GM12878 (cell line): ENCODE measurements around the gene LDB2. TPM values are rescaled to one million over a fixed set of nuclear protein-coding genes. Genes with fewer than 3 reads are reported as not detected.

Source experiments
- ATAC-seq: fragments of 200-7000 bp; cut with Tn5 transposase; 3 replicates; pipeline ENCODE4 v1.9.1; 2020; ENCODE audit warnings: mild to moderate bottlenecking, moderate library complexity
- BruUV-seq: library from RNA; stranded (reverse); fragments of 400-500 nt; replicated peaks from 2 replicates; lab custom pipeline; 2021; lab: Mats Ljungman, UMichigan
- CTCF ChIA-PET: fragments of 300-600 bp; sonication (Branson Sonifier 250); formaldehyde crosslinking; extraction: SDS; loops from one replicate; lab custom pipeline; 2021; ENCODE audit warnings: inconsistent platforms; lab: Yijun Ruan, JAX
- POLR2A ChIA-PET: fragments of 350-600 bp; formaldehyde crosslinking; extraction: SDS; loops from one replicate; lab custom pipeline; 2021; ENCODE audit warnings: inconsistent platforms; lab: Charles Lee
- RAD21 ChIA-PET: fragments of 300-600 bp; sonication (Branson Sonifier 250); formaldehyde crosslinking; loops from one replicate; lab custom pipeline; 2023; ENCODE audit warnings: antibody characterized with exemption; ENCODE audit not compliant: unreplicated experiment; lab: Charles Lee
- SMC1A ChIA-PET: fragments of 300-600 bp; sonication (Branson Sonifier 250); formaldehyde crosslinking; loops from one replicate; lab custom pipeline; 2023; ENCODE audit not compliant: unreplicated experiment, uncharacterized antibody; lab: Charles Lee
- DNase-seq: peaks from one replicate; pipeline ENCODE4 v3.0.0-alpha.2; 2011; ENCODE audit warnings: low read depth, low spot score
- FAIRE-seq: peaks from 3 replicates; lab custom pipeline; 2011; peaks lifted over from hg19 to GRCh38; lab: Jason Lieb, UNC
- H2AFZ ChIP-seq: 2 replicates; pipeline ENCODE4 v1.6.0; 2011; ENCODE audit warnings: low read depth, low read length, control low read depth; ENCODE audit not compliant: control insufficient read depth
- H3K27ac ChIP-seq: 2 replicates; pipeline ENCODE4 v1.5.1; 2011; ENCODE audit warnings: control low read depth; ENCODE audit not compliant: control insufficient read depth, insufficient read depth
- H3K27me3 ChIP-seq, 2 experiments: replicated peaks in 1 of 2; 2 replicates each; pipeline versions ENCODE4 v1.6.0 to v1.6.1; 2011; ENCODE audit warnings: low read length in 1 of 2; ENCODE audit not compliant: control insufficient read depth in 2 of 2, insufficient read depth in 2 of 2
- H3K36me3 ChIP-seq, 2 experiments: 2 replicates each; pipeline ENCODE4 v1.5.1; 2011; ENCODE audit warnings: low read length in 1 of 2; ENCODE audit not compliant: control insufficient read depth in 2 of 2, insufficient read depth in 2 of 2
- H3K4me1 ChIP-seq: 2 replicates; pipeline ENCODE4 v1.6.1; 2011; ENCODE audit warnings: mild to moderate bottlenecking, low read length, moderate library complexity, mixed read lengths; ENCODE audit not compliant: control insufficient read depth, insufficient read depth
- H3K4me2 ChIP-seq: 2 replicates; pipeline ENCODE4 v1.6.0; 2011; ENCODE audit warnings: control low read depth; ENCODE audit not compliant: control insufficient read depth, insufficient read depth
- H3K4me3 ChIP-seq: fragments of 200-600 bp; sonication (generic); 2 replicates; pipeline ENCODE4 v1.5.1; 2016
- H3K79me2 ChIP-seq: 2 replicates; pipeline ENCODE4 v1.6.0; 2011; ENCODE audit warnings: low read length; ENCODE audit not compliant: control insufficient read depth, insufficient read depth
- H3K9ac ChIP-seq: 2 replicates; pipeline ENCODE4 v1.8.0; 2011; ENCODE audit warnings: low read length, control low read depth, mixed read lengths; ENCODE audit not compliant: control insufficient read depth, insufficient read depth
- H3K9me3 ChIP-seq: replicated peaks from 3 replicates; pipeline ENCODE4 v1.5.1; 2011; ENCODE audit warnings: mild to moderate bottlenecking, low read length; ENCODE audit not compliant: control insufficient read depth, insufficient read depth
- H4K20me1 ChIP-seq: 2 replicates; pipeline ENCODE4 v1.6.0; 2011; ENCODE audit not compliant: control insufficient read depth, insufficient read depth
- ASH2L ChIP-seq: fragments of 300-600, 200-600 bp; sonication (generic); IDR thresholded peaks from 2 replicates; pipeline ENCODE4 v1.6.1; 2017; ENCODE audit warnings: low read depth, mild to moderate bottlenecking, borderline replicate concordance
- ETV6 ChIP-seq, 2 experiments: fragments of 450-650 bp in 1 of 2; IDR thresholded peaks in 1 of 2; conservative IDR thresholded peaks in 1 of 2; 2 replicates each; pipeline ENCODE4 v1.6.1; 2014; ENCODE audit warnings: antibody characterized with exemption in 1 of 2, borderline replicate concordance in 1 of 2, low read depth in 1 of 2, mild to moderate bottlenecking in 1 of 2, moderate library complexity in 1 of 2
- HDAC6 ChIP-seq: fragments of 200-600 bp; sonication (generic); IDR thresholded peaks from one replicate; pipeline ENCODE4 v1.8.0; 2017; ENCODE audit warnings: antibody characterized with exemption; ENCODE audit not compliant: unreplicated experiment
- MEF2B ChIP-seq: fragments of 450-650 bp; IDR thresholded peaks from 2 replicates; pipeline ENCODE4 v1.6.1; 2018; ENCODE audit warnings: mild to moderate bottlenecking, moderate library complexity; ENCODE audit not compliant: partially characterized antibody, poor library complexity, severe bottlenecking
- NRF1 ChIP-seq: conservative IDR thresholded peaks from 2 replicates; pipeline ENCODE4 v1.6.1; 2011; ENCODE audit warnings: mild to moderate bottlenecking, low read depth, low read length, improper control_type of control experiment
- PKNOX1 ChIP-seq: fragments of 450-650 bp; IDR thresholded peaks from 2 replicates; pipeline ENCODE4 v1.6.1; 2016; ENCODE audit warnings: mild to moderate bottlenecking
- RB1 ChIP-seq: fragments of 450-650 bp; formaldehyde crosslinking; IDR thresholded peaks from 2 replicates; pipeline ENCODE4 v1.6.1; 2017; ENCODE audit warnings: mild to moderate bottlenecking, borderline replicate concordance
- SREBF2 ChIP-seq: IDR thresholded peaks from 2 replicates; pipeline ENCODE4 v1.6.1; 2012; ENCODE audit warnings: mild to moderate bottlenecking, low read length
- TBL1XR1 ChIP-seq: IDR thresholded peaks from 2 replicates; pipeline ENCODE4 v1.6.1; 2012; ENCODE audit warnings: low read depth, low read length, improper control_type of control experiment
- YBX1 ChIP-seq: fragments of 450-650 bp; IDR thresholded peaks from 2 replicates; pipeline ENCODE4 v1.6.1; 2016; ENCODE audit warnings: antibody characterized with exemption
- ZBTB4 ChIP-seq: fragments of 450-650 bp; formaldehyde crosslinking; IDR thresholded peaks from 2 replicates; pipeline ENCODE4 v1.4.0; 2022; ENCODE audit warnings: mild to moderate bottlenecking, moderate library complexity
- ZSCAN29 ChIP-seq: fragments of 450-650 bp; IDR thresholded peaks from 2 replicates; pipeline ENCODE4 v1.6.1; 2017; ENCODE audit warnings: mild to moderate bottlenecking, moderate library complexity
- WGBS: methylation state at CpG from one replicate; pipeline ENCODE4 v1.1.6; 2016; ENCODE audit warnings: low lambda C conversion rate; ENCODE audit not compliant: insufficient replicate concordance, insufficient coverage; ENCODE audit errors: missing lambda C conversion rate; 5-methylcytosine and 5-hydroxymethylcytosine counted together
- in situ Hi-C: fragments of 300-500 bp; cut with MboI; formaldehyde crosslinking; loops from 9 replicates; pipeline ENCODE4 v1.14.3; 2018; ENCODE audit warnings: mixed read lengths
- intact Hi-C: fragments of 100-400 bp; cut with micrococcal nuclease; formaldehyde crosslinking; loops from one replicate; pipeline ENCODE4 v1.14.2; 2022; ENCODE audit not compliant: unreplicated experiment
- polyA plus RNA-seq, 11 experiments: library from polyadenylated mRNA; depleted of rRNA in 4 of 11; unstranded in 6 of 11; stranded (reverse) in 5 of 11; fragments of >200 nt; fragmentation: Nextera tagmentation in 4 of 11; fragmentation: Illumina TruSeq in 1 of 11; extraction: Ambion mirVana in 4 of 11; extraction: Trizol in 1 of 11; gene quantifications; 1 replicate in 1 of 11; 2 replicates in 10 of 11; pipeline versions ENCODE4 v1.2.1 to v1.2.3, GENCODE V29; 2011 to 2016; ENCODE audit warnings: inconsistent platforms in 2 of 11, missing spikeins in 2 of 11, low read depth in 1 of 11
- total RNA-seq, 4 experiments: library from RNA; depleted of rRNA in 3 of 4; stranded (reverse); fragments of >200 nt in 3 of 4; fragmentation: Illumina TruSeq in 1 of 4; extraction: Trizol in 1 of 4; gene quantifications; 2 replicates each; pipeline versions ENCODE4 v1.2.1 to v1.2.3, GENCODE V29; 2013 to 2021
- TF ChIP-seq, protein P1 (sequence below): IDR thresholded peaks from 2 replicates; pipeline ENCODE4 v1.6.1; 2012; ENCODE audit warnings: improper control_type of control experiment, low read depth, low read length; ENCODE audit not compliant: insufficient replicate concordance
- TF ChIP-seq, protein P2 (sequence below): IDR thresholded peaks from 2 replicates; pipeline ENCODE4 v1.6.1; 2012; ENCODE audit warnings: low read depth, low read length, improper control_type of control experiment

The LDB2 gene
- total and polyA plus RNA-seq, 10 of the 15 experiments (the other 5 are each of a cell fraction or from before 2014, with no cell fraction given): 0.15 TPM; not detected in 9

DNA sequence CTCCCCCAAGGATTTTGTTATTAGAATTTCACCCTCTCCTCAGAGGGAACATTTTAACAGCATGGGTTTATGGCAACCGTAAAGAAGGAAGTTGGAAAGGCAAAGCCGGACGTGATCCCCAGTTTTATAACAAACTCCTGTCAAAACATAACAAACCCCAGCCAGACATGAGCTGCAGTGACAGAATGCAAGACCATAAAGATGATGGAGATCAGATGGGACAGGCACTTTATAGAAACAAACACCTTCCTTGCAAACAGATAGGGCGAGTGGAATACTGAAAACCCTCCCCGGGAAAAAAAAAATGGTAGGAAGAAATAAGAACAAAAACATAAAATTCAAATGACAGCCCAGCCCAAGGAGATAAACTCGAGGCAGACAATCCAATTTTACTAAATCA, 281.4 kb downstream of the LDB2 start:
- 24% methylated on average over 6 of the region's 6 CpGs for WGBS
- Histone ChIP-seq H3K4me3 (no peak overlapping the region), H3K4me1 (no peaks in the 10 kb centered on the region), H3K79me2 (no peaks in the 10 kb centered on the region), H3K36me3 (no peaks in the 10 kb centered on the region), H4K20me1 (no peaks in the 10 kb centered on the region), H3K27me3 (no peaks in the 10 kb centered on the region), H3K9ac (no peak overlapping the region), H3K9me3 (no peaks in the 10 kb centered on the region), H2AFZ (no peak overlapping the region), H3K27ac (no peak overlapping the region), H3K4me2 (no peak overlapping the region)
- no peak for ATAC-seq
- intact Hi-C loops: no loop called here
- CTCF ChIA-PET: interaction anchor here (1.5 kb wide), 1 partner anchor 26 kb away, joined by 4 read pairs; no protein-coding TSS in a partner anchor
- no peak for FAIRE-seq
- BruUV-seq: no TSS peak
- SMC1A ChIA-PET: no interaction called here
- RAD21 ChIA-PET: no interaction called here
- no peak for DNase-seq
- in situ Hi-C loops: no loop called here
- POLR2A ChIA-PET: no interaction called here
- TF ChIP-seq SREBF2 (no peak), ZBTB4 (CRISPR knock-in tag) (no peak), TBL1XR1 (no peak), ZSCAN29 (no peak), PKNOX1 (no peak), ASH2L (no peak), RB1 (no peak), ETV6 (conservative IDR thresholded peaks at IDR 0.05 in 1 of 2, IDR thresholded peaks at IDR 0.05 in 1 of 2; ENCODE audit: borderline replicate concordance in 1 of 2, low read depth in 1 of 2) (no peak), YBX1 (no peak), MEF2B (no peak), NRF1 (no peak), HDAC6 (no peak)
- TF ChIP-seq, protein P1, sequence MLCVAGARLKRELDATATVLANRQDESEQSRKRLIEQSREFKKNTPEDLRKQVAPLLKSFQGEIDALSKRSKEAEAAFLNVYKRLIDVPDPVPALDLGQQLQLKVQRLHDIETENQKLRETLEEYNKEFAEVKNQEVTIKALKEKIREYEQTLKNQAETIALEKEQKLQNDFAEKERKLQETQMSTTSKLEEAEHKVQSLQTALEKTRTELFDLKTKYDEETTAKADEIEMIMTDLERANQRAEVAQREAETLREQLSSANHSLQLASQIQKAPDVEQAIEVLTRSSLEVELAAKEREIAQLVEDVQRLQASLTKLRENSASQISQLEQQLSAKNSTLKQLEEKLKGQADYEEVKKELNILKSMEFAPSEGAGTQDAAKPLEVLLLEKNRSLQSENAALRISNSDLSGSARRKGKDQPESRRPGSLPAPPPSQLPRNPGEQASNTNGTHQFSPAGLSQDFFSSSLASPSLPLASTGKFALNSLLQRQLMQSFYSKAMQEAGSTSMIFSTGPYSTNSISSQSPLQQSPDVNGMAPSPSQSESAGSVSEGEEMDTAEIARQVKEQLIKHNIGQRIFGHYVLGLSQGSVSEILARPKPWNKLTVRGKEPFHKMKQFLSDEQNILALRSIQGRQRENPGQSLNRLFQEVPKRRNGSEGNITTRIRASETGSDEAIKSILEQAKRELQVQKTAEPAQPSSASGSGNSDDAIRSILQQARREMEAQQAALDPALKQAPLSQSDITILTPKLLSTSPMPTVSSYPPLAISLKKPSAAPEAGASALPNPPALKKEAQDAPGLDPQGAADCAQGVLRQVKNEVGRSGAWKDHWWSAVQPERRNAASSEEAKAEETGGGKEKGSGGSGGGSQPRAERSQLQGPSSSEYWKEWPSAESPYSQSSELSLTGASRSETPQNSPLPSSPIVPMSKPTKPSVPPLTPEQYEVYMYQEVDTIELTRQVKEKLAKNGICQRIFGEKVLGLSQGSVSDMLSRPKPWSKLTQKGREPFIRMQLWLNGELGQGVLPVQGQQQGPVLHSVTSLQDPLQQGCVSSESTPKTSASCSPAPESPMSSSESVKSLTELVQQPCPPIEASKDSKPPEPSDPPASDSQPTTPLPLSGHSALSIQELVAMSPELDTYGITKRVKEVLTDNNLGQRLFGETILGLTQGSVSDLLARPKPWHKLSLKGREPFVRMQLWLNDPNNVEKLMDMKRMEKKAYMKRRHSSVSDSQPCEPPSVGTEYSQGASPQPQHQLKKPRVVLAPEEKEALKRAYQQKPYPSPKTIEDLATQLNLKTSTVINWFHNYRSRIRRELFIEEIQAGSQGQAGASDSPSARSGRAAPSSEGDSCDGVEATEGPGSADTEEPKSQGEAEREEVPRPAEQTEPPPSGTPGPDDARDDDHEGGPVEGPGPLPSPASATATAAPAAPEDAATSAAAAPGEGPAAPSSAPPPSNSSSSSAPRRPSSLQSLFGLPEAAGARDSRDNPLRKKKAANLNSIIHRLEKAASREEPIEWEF: no peak
- TF ChIP-seq, protein P2, sequence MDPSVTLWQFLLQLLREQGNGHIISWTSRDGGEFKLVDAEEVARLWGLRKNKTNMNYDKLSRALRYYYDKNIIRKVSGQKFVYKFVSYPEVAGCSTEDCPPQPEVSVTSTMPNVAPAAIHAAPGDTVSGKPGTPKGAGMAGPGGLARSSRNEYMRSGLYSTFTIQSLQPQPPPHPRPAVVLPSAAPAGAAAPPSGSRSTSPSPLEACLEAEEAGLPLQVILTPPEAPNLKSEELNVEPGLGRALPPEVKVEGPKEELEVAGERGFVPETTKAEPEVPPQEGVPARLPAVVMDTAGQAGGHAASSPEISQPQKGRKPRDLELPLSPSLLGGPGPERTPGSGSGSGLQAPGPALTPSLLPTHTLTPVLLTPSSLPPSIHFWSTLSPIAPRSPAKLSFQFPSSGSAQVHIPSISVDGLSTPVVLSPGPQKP: no peak
